NCI-H2227 (cell line): ENCODE results near the gene CEP128.

Source experiments
- DNase-seq: peaks from one replicate; lab custom pipeline; 2025; ENCODE audit not compliant: unreplicated experiment; lab: John Stamatoyannopoulos, UW

Gene CEP128

GRCh38 chr14:80564051-80564450, 377.5 kb downstream of the CEP128 start:
- no peak for DNase-seq

GRCh38 chr14:80560800-80561657, 380.5 kb downstream of the CEP128 start:
- DNase-seq = no peak

DNA sequence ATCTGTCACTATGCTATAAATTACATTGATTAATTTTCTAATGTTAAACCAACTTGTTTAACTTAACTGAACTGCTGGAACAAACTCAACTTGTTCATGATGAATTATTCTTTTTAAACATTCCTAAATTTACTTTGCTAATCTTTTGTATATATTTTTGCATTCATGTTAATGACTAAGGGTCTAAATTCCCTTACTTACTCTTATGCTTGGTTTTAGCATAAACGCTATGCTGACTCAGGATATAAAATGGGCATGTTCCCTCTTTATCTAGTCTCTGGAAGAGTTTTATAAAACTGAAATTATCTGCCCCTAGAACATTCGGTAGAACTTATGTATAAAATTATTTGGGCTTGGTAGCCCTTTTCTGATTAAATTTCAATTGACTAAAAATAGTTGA, 387.4 kb downstream of the CEP128 start:
- no peak for DNase-seq

DNA sequence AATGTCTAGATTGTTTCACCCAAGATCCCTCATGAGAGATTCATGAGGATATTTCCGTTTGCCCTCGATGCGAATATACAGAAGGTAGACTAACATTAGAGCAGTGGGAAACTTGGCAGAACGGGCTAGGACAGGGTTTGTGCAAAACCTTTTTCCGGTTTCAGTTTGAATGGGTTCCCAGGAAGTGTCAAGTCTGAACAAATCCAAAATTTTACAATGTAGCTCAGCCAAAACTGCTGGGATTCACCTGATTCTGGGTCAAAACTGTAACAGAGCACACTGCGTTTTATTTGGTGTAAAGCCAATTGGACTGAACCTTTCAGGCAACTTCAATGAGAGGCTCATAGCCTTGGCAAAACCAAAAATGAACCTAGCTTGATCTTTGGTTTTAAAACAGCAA, 392.4 kb downstream of the CEP128 start:
- no peak for DNase-seq

GRCh38 chr14:80545935-80546854, 395.3 kb downstream of the CEP128 start:
- DNase-seq = no peak

- DNase-seq = no peak
Observed at GRCh38 chr14:80544366-80544765, 397.2 kb downstream of the CEP128 start.

DNA sequence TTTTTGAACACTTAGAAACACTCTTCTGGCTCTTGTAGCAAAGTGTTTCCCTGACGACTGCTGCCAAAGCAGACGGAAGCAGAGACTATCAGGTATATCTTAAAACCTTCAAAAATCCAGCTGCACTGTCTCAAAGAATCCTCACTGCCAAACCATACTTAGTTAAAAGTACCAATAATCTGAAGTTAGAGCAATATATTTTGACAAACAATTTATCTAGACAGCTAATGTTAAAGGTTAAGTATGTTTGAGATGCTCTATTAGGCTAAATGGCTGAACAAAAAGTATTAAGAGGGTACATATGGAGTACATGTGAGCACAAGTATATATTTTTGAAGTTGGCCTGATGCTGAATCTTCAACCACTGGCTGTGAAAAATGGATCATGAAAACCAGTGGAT, 398.3 kb downstream of the CEP128 start:
- no peak for DNase-seq

DNA sequence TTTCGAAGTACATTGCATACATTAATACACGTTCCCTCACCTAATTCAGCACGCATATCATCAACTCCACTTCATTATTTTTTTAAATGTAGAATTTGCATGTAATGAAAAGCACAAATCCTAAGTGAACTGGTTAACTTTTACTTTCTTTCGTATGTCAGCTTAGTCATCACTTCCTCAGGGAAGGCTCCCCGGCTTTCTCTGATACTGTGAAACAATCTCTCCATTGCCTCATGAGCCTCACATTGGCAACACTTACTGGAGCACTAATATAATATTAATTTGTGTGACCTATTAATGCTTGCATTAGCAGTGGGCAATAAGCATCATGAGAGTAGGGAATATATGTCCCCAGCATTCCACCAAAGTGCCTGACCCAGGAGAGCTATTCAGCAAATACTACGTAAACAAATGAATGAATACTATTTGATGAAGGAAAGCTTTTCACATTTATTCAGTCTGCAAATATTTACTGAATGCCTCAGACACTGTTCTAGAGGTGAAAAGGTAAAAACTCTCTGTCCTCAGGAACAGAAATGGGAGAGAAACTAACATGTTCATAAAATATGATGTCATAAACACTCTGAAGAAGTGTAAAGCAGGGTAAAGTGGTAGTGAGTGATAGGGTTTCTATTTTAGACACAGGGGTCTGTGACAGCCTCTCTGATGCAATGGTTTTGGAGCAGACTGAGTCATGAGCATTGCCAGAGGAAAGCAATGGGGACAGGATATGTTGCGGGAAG, 402.7 kb downstream of the CEP128 start:
- DNase-seq = no peak

DNA sequence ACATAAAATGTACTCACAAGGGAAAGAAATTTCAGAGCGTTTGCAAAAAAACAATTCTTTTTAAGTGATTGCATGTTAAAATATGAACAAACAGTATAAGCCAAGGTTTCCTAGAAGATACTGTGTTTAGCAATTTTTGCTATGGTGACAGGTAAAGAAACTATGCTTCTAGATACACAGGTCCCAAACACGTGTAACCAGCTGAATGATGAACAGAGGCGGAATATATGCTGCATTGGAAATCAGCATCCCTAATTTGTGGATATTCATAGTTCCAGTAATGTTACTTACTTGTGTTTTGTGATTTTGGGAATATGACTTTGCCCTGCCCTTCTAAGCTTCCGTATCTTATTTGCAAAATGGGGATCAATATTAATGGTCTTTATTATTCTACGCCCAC, 403.9 kb downstream of the CEP128 start:
- no peak for DNase-seq

GRCh38 chr14:80536456-80536855, 405.1 kb downstream of the CEP128 start:
- DNase-seq = no peak

DNA sequence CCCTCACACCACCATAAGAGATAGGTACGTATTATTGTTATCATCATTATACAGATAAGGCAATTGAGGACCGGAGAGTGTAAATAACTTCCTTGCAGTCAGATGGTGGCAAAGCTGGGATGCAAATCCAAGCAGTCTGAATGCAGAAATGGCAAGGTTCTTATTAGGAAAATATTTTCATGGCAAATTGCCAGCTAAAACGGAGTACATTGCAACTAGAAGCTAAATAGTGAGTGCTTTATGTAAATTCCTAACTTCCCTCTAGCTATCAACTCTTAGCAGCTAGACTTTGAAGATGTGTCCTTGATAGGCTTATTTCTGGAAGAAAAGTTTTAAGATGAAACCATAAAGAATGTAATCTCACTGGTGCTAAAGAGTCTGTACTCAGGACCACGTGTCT, 406.4 kb downstream of the CEP128 start:
- DNase-seq = no peak

DNA sequence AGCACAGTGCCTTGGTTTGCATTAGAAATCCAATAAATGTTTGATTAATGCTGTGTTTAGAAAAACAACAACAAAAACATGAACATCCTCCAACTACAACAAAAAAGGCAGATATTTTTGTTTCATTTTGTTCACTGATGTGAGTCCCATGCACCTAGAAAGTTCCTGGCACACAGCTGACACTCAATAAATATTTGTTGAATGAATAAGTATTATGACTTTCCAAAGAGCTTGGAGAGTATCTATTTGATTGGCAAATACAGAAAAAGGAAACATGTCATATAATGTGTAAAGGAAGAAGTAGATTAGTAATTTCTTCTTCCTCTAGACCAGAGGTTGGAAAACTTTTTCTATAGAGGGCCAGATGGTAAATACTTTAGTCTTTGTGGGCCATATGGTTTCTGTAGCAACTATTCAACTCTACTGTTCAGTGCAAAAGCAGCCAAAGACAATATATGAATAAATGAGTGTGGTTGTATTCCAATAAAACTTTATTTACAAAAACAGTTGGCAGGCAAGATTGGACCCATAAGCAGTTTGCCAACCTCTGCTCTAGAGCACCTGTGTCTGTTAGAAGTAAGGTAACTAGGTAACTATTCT, 417.9 kb downstream of the CEP128 start:
- DNase-seq = no peak

DNA sequence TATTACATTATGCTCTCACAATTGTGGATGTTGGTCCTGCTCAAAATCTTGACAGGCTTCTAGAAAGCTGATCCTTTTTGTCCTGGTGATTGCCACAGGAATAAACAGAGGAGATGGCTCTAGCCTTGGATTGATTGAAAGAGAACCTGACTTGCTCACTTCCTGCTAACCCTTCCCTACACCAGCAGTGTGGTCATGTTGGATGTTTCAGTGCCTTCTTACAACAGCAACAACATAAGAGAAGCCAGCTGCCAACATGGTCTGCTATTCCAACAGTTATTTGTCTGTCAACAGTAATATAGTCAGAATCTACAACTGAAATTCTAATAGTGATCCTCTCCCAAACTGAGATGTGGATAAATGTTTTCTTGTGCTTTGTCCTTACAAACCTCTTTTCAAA, 418.6 kb downstream of the CEP128 start:
- DNase-seq = no peak

GRCh38 chr14:80522411-80522810, 419.1 kb downstream of the CEP128 start:
- DNase-seq = no peak

GRCh38 chr14:80521456-80521855, 420.1 kb downstream of the CEP128 start:
- no peak for DNase-seq

- DNase-seq = no peak
Observed at GRCh38 chr14:80519002-80519401, 422.5 kb downstream of the CEP128 start.

GRCh38 chr14:80518173-80518572, 423.4 kb downstream of the CEP128 start:
- DNase-seq = no peak

DNA sequence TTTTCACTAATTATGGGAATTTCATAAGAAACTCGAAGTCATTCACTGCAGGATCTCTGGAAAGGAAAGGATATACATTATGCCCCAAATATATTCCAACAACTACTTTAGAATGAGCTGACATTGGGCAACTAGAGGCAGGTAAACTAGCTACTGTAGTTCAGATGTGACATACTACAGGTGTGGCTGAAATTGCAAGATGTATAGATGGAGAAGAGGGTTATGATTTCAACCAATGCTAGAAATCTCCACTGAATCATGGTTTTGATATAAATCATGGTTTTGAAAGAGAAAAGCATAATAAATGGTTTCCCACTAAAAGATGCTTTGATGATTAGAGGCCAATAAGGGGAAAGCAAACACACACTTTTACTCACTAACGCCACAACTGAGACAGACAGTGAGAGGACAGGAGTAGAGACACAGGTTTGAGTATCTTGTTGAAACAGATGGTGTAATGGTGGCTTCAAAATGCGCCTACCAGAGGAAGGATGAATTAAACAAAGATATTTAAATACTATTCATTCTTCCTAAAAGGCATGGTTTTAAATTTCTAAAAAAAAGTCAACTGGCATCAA, 434.2 kb downstream of the CEP128 start:
- no peak for DNase-seq

DNA sequence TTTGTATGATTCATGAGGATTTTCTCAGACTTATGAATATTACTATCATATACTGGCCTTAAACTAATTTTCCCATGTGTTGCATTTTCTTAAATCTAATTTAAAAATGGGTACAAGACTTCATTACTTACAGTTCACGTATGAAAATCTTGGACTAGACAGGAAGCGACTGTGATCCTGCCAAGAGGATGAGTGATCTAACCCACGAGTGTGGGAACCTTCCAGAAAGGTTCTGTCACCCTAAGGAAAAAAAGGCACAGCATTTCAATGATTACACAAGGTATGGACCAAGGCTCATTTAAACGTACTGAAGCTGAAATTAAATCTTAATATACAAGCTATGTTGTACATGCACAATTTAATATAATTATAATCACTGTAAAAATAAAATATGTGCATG, 436.8 kb downstream of the CEP128 start:
- DNase-seq = no peak

DNA sequence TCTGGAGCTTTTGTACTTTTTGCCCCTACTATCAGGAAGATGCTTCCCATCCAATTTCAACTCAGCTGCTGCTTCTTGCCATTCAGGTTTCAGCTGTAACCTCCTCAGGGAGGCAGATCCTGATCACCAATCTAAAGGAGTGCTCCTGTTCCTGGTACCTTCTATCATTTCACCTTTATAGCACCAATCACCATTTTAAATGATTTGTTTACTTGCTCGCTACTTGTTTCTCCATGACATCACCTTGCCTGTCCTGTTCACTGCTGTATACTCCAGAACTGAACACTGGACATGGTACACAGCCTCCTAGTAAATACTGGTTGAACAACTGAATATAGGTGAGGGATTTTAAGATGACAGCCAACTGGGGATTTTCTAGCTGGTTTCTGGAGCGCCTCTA, 443.0 kb downstream of the CEP128 start:
- DNase-seq = no peak

DNA sequence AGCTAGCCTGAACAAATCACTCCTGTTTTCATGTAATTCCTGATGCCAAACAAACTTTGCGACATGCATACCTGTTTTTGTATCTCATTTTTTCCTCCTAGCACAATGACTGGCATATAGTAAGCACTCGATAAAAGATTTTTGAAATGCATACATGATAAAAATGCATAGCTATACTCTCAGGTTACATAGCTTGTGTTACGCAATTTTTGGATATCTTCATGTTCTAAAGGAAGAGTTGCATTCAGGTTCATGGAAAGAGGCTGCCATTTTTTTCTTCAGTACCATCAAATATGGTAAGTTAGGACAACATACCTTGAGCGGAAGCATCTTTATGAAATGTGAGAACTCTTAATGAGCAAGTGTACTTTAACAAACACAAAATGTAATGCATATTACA, 445.4 kb downstream of the CEP128 start:
- no peak for DNase-seq
